ENCODE data around the gene TAPT1. TPM values are rescaled to one million over a fixed set of nuclear protein-coding genes. Genes with fewer than 3 reads are reported as not detected.

TAPT1 gene
- total and polyA plus RNA-seq, 9 of the 15 experiments (the other 6 are each of a cell fraction or from before 2014, with no cell fraction given): 1.6 to 36.7 (median 20.7) TPM

- TF ChIP-seq ZEB2 (IDR thresholded peaks at IDR 0.05) (no peak), L3MBTL2 (IDR thresholded peaks at IDR 0.05) (no peak), ZNF316 (IDR thresholded peaks at IDR 0.05) (peak; percentile 79), JUN (IDR thresholded peaks at IDR 0.05; ENCODE audit: borderline replicate concordance, low read depth, low read length) (no peak), JUN (CRISPR knock-in tag; IDR thresholded peaks at IDR 0.05; ENCODE audit: borderline replicate concordance) (no peak), ARID3A (IDR thresholded peaks at IDR 0.05; ENCODE audit: borderline replicate concordance, low read depth, low read length) (no peak), ZNF551 (CRISPR knock-in tag; IDR thresholded peaks at IDR 0.05) (no peak), FOXA1 (IDR thresholded peaks at IDR 0.05; ENCODE audit: borderline replicate concordance) (no peak), MAFF (IDR thresholded peaks at IDR 0.05; ENCODE audit: low read length) (peak; percentile 69; the same call in 1 of the 2 replicates), ZNF184 (CRISPR knock-in tag; IDR thresholded peaks at IDR 0.05) (no peak), ELK3 (CRISPR knock-in tag; IDR thresholded peaks at IDR 0.05) (no peak), POLR3G (IDR thresholded peaks at IDR 0.05; ENCODE audit: extremely low read depth, insufficient read length, insufficient replicate concordance) (no peak), ZBTB8A (IDR thresholded peaks at IDR 0.05; ENCODE audit: partially characterized antibody) (no peak), ZNF764 (CRISPR knock-in tag; IDR thresholded peaks at IDR 0.05; ENCODE audit: low read depth) (no peak), NRF1 (conservative IDR thresholded peaks at IDR 0.05 in 1 of 2, IDR thresholded peaks at IDR 0.05 in 1 of 2) (no peak), TRIM28 (IDR thresholded peaks at IDR 0.05) (no peak), ZNF507 (tag; conservative IDR thresholded peaks at IDR 0.05) (no peak), SETDB1 (IDR thresholded peaks at IDR 0.05; ENCODE audit: low read length) (no peak), DNMT1 (IDR thresholded peaks at IDR 0.05) (no peak), SAP30 (IDR thresholded peaks at IDR 0.05; ENCODE audit: borderline replicate concordance, insufficient read depth, low read depth, low read length, poor library complexity, severe bottlenecking) (no peak), PBX2 (CRISPR knock-in tag; IDR thresholded peaks at IDR 0.05; ENCODE audit: low read depth) (no peak), PBX2 (tag; conservative IDR thresholded peaks at IDR 0.05; ENCODE audit: low read depth) (no peak), EGR1 (conservative IDR thresholded peaks at IDR 0.05) (no peak), NFE2L1 (tag; IDR thresholded peaks at IDR 0.05; ENCODE audit: borderline replicate concordance, low read depth) (peak; percentile 72; the same call in 1 of the 2 replicates), ARNT (IDR thresholded peaks at IDR 0.05) (no peak), CCNT2 (IDR thresholded peaks at IDR 0.05; ENCODE audit: borderline replicate concordance, extremely low read depth, insufficient read length, low read depth, low read length) (no peak)
These were observed 5.4 kb upstream of the TAPT1 start (continued) for GRCh38 chr4:16231570-16232245.

All from K562 (cell line).